HCT116 (cell line): Measurements from ENCODE around the gene FYCO1. TPM values are rescaled to one million over a fixed set of nuclear protein-coding genes. Genes with fewer than 3 reads are reported as not detected.
A peak's percentile ranks its signal among the peaks of the same experiment; 100 is the strongest.

Experiments
- ATAC-seq: fragments of 200-7000 bp; cut with Tn5 transposase; 2 replicates; pipeline ENCODE4 v1.9.1; 2020; ENCODE audit warnings: mild to moderate bottlenecking, moderate library complexity
- BruUV-seq: library from RNA; stranded (reverse); fragments of 400-500 nt; replicated peaks from 2 replicates; lab custom pipeline; 2021; lab: Mats Ljungman, UMichigan
- CTCF ChIA-PET: fragments of 300-600 bp; sonication (Branson Sonifier 250); formaldehyde crosslinking; loops from one replicate; lab custom pipeline; 2021; ENCODE audit warnings: antibody characterized with exemption; lab: Charles Lee
- POLR2A ChIA-PET: fragments of 300-600, 350-600 bp; sonication (Branson Sonifier 250); formaldehyde crosslinking; loops from one replicate; lab custom pipeline; 2021; ENCODE audit warnings: antibody characterized with exemption; lab: Charles Lee
- RAD21 ChIA-PET, 2 experiments: fragments of 300-600 bp; sonication (Branson Sonifier 250); formaldehyde crosslinking; loops; one replicate each; lab custom pipeline; 2023; ENCODE audit warnings: low total read pairs in 2 of 2; ENCODE audit not compliant: uncharacterized antibody in 2 of 2, unreplicated experiment in 2 of 2, low non-redundant PET in 1 of 2; lab: Charles Lee
- DNase-seq: peaks from one replicate; pipeline ENCODE4 v3.0.0-alpha.2; 2010; ENCODE audit warnings: low read depth, low spot score
- H2AFZ ChIP-seq: fragments of 200-600 bp; shearing (Covaris generic), sonication (generic); 2 replicates; pipeline ENCODE4 v1.6.1; 2017; ENCODE audit warnings: low read depth, mixed run types, mixed read lengths, antibody characterized with exemption, low read length; ENCODE audit not compliant: poor library complexity, severe bottlenecking
- H3K27ac ChIP-seq: 2 replicates; pipeline ENCODE4 v1.5.1; 2012; ENCODE audit warnings: low read depth, low read length
- H3K27me3 ChIP-seq: fragments of 200-600 bp; sonication (generic); 2 replicates; pipeline ENCODE4 v1.6.1; 2016; ENCODE audit warnings: mixed run types, low read length, mixed read lengths; ENCODE audit not compliant: insufficient read depth
- H3K36me3 ChIP-seq, 2 experiments: fragments of 200-500 bp in 1 of 2; fragments of 200-600 bp in 1 of 2; sonication (Bioruptor generic) in 1 of 2; sonication (generic) in 1 of 2; 2 replicates each; pipeline versions ENCODE4 v1.5.1 to v1.6.1; 2014 to 2016; ENCODE audit warnings: low read length in 2 of 2, inconsistent platforms in 1 of 2, mixed read lengths in 1 of 2, mixed run types in 1 of 2; ENCODE audit not compliant: insufficient read depth in 2 of 2, control insufficient read depth in 1 of 2
- H3K4me1 ChIP-seq, 2 experiments: fragments of 200-600 bp in 1 of 2; sonication (generic) in 1 of 2; 2 replicates each; pipeline versions ENCODE4 v1.5.1 to v1.6.1; 2012 to 2017; ENCODE audit warnings: low read length in 2 of 2, inconsistent platforms in 1 of 2, mild to moderate bottlenecking in 1 of 2, mixed read lengths in 1 of 2, mixed run types in 1 of 2, moderate library complexity in 1 of 2; ENCODE audit not compliant: insufficient read depth in 2 of 2, control insufficient read depth in 1 of 2
- H3K4me2 ChIP-seq: fragments of 200-600 bp; sonication (generic); 2 replicates; pipeline ENCODE4 v1.6.1; 2017; ENCODE audit warnings: mixed run types, low read length, mixed read lengths
- H3K4me3 ChIP-seq, 2 experiments: fragments of 200-600 bp in 1 of 2; sonication (generic) in 1 of 2; replicated peaks in 1 of 2; 2 replicates each; pipeline ENCODE4 v1.5.1; 2011 to 2016; ENCODE audit warnings: low read length in 2 of 2, control low read depth in 1 of 2, low read depth in 1 of 2, mild to moderate bottlenecking in 1 of 2, mixed read lengths in 1 of 2, mixed run types in 1 of 2
- H3K79me2 ChIP-seq: fragments of 200-600 bp; sonication (generic); 2 replicates; pipeline ENCODE4 v1.6.1; 2017; ENCODE audit warnings: mild to moderate bottlenecking, mixed run types, low read length, moderate library complexity, mixed read lengths; ENCODE audit not compliant: insufficient read depth
- H3K9ac ChIP-seq: fragments of 200-600 bp; sonication (generic); 2 replicates; pipeline ENCODE4 v1.6.1; 2016; ENCODE audit warnings: low read length, mixed read lengths
- H3K9me2 ChIP-seq: fragments of 200-600 bp; sonication (generic), shearing (Covaris generic); 2 replicates; pipeline ENCODE4 v1.6.1; 2017; ENCODE audit warnings: mixed run types, mild to moderate bottlenecking, moderate library complexity; ENCODE audit not compliant: insufficient read depth
- H3K9me3 ChIP-seq, 2 experiments: fragments of 200-500 bp in 1 of 2; fragments of 200-600 bp in 1 of 2; sonication (Bioruptor generic) in 1 of 2; sonication (generic) in 1 of 2; 2 replicates each; pipeline ENCODE4 v1.6.1; 2014 to 2017; ENCODE audit warnings: low read length in 2 of 2, mixed read lengths in 2 of 2, inconsistent platforms in 1 of 2, low read depth in 1 of 2, mild to moderate bottlenecking in 1 of 2, mixed run types in 1 of 2, moderate library complexity in 1 of 2; ENCODE audit not compliant: control insufficient read depth in 1 of 2, insufficient read depth in 1 of 2
- H4K20me1 ChIP-seq: fragments of 200-600 bp; sonication (generic), shearing (Covaris generic); 2 replicates; pipeline ENCODE4 v1.6.1; 2017; ENCODE audit warnings: mixed run types, mild to moderate bottlenecking, moderate library complexity; ENCODE audit not compliant: insufficient read depth
- CEBPB ChIP-seq: IDR thresholded peaks from 2 replicates; pipeline ENCODE4 v1.6.1; 2012; ENCODE audit warnings: low read depth
- EZH2 ChIP-seq: fragments of 200-600 bp; sonication (generic); IDR thresholded peaks from 2 replicates; pipeline ENCODE4 v1.6.1; 2017; ENCODE audit warnings: antibody characterized with exemption, mixed run types
- EZH2phosphoT487 ChIP-seq: fragments of 200-600 bp; IDR thresholded peaks from 2 replicates; pipeline ENCODE4 v1.6.1; 2018; ENCODE audit warnings: antibody characterized with exemption, borderline replicate concordance
- POLR2A ChIP-seq: IDR thresholded peaks from 2 replicates; pipeline ENCODE4 v1.7.0; 2011; ENCODE audit warnings: borderline replicate concordance; ENCODE audit not compliant: insufficient read depth, insufficient read length; ENCODE audit errors: extremely low read depth
- RAD21 ChIP-seq: IDR thresholded peaks from 2 replicates; pipeline ENCODE4 v1.6.1; 2012; ENCODE audit warnings: low read depth, mild to moderate bottlenecking
- REST ChIP-seq: IDR thresholded peaks from 2 replicates; pipeline ENCODE4 v1.6.1; 2012; ENCODE audit warnings: low read depth
- SRF ChIP-seq: IDR thresholded peaks from 2 replicates; pipeline ENCODE4 v1.6.1; 2012; ENCODE audit warnings: low read depth
- ZBTB33 ChIP-seq: IDR thresholded peaks from 2 replicates; pipeline ENCODE4 v1.6.1; 2011; ENCODE audit warnings: mild to moderate bottlenecking, low read length, moderate library complexity; ENCODE audit not compliant: insufficient replicate concordance; ENCODE audit errors: extremely low read depth
- intact Hi-C: fragments of 100-400 bp; cut with micrococcal nuclease; formaldehyde crosslinking; loops from 2 replicates; pipeline ENCODE4 v1.10.0; 2022
- total RNA-seq: library from RNA; stranded (reverse); gene quantifications from one replicate; pipeline ENCODE4 v1.2.1, GENCODE V29; 2021; ENCODE audit not compliant: unreplicated experiment

The FYCO1 gene
- total RNA-seq, 1 experiment from 2014 or later: 15.8 TPM

- no peak overlapping the region for H3K4me2 ChIP-seq
- intact Hi-C loops: no loop called here
- H3K9me2 ChIP-seq: no peaks in the 10 kb centered on the region
- H4K20me1 ChIP-seq: no peaks in the 10 kb centered on the region
- RAD21 ChIA-PET: no interaction called here
- no peak for DNase-seq
- CTCF ChIA-PET: no interaction called here
- TF ChIP-seq EZH2phosphoT487 (no peak), POLR2A (no peak), REST (no peak), CEBPB (no peak), SRF (no peak), EZH2 (no peak), RAD21 (no peak), ZBTB33 (no peak)
- H3K27me3 ChIP-seq: no peaks in the 10 kb centered on the region
- no peak for ATAC-seq
- H2AFZ ChIP-seq: no peak overlapping the region
- H3K9ac ChIP-seq: no peak overlapping the region
- H3K36me3 ChIP-seq: peaks cover 0 to 11% of the 10 kb centered on the region in 2 experiments
- H3K4me1 ChIP-seq: no peaks in the 10 kb centered on the region
- POLR2A ChIA-PET: no interaction called here
- no peaks in the 10 kb centered on the region for H3K79me2 ChIP-seq
- H3K4me3 ChIP-seq: no peak overlapping the region
- H3K9me3 ChIP-seq: no peaks in the 10 kb centered on the region
- no peak overlapping the region for H3K27ac ChIP-seq
- BruUV-seq: TSS peak; percentile 32
Measured at GRCh38 chr3:45968149-45968548, 27.5 kb downstream of the FYCO1 start.
